Measurements from ENCODE around the gene TAF11L6. TPM values are rescaled to one million over a fixed set of nuclear protein-coding genes. Genes with fewer than 3 reads are reported as not detected.
"Not testable (repeated sequence)": the region's sequence is repeated elsewhere in the genome, so short reads cannot be mapped to it uniquely, and the experiment has no call there.

Gene TAF11L6
- not detected for polyA plus RNA-seq (2013, experiment 1 of 4)
- not detected for polyA plus RNA-seq (2013, experiment 2 of 4)
- not detected for polyA plus RNA-seq (2013, experiment 3 of 4)
- polyA plus RNA-seq (2013, experiment 4 of 4) = not detected

DNA sequence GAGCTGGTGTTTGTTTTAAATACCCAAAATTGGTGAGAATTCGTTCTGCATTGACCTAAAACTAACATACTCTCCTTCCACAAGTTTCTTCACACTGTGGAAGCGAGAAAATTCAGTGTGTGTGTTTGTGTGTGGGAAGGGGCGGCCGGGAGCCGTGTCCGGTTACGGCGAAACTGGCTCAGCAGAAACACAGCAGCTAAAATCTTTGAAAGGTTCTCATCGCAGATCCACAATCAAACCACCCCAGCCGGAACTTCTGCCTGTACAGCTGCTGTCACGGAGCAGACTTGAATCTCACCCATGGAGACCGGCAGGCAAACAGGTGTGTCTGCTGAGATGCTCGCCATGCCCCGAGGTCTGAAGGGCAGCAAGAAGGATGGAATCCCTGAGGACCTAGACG, at the start of gene TAF11L6:
Gene TAF11L6, plus strand, starts transcription at position 301 of the 400 bp plus-strand sequence.
- not testable (repeated sequence) for H3K27me3 ChIP-seq (ENCODE audit: control insufficient read depth, insufficient read depth, low read length, poor library complexity, severe bottlenecking); H3K27ac ChIP-seq (ENCODE audit: insufficient read depth, low read depth, low read length, poor library complexity, severe bottlenecking); H3K36me3 ChIP-seq (ENCODE audit: control insufficient read depth, insufficient read depth, low read length); H3K9me3 ChIP-seq (ENCODE audit: control insufficient read depth, low read length); H3K4me1 ChIP-seq (ENCODE audit: control insufficient read depth, insufficient read depth, low read length); H3K4me3 ChIP-seq (ENCODE audit: insufficient read depth, low read depth, low read length)
- WGBS, 2 experiments = no CpG with 5 or more reads among the region's 15 CpGs

DNA sequence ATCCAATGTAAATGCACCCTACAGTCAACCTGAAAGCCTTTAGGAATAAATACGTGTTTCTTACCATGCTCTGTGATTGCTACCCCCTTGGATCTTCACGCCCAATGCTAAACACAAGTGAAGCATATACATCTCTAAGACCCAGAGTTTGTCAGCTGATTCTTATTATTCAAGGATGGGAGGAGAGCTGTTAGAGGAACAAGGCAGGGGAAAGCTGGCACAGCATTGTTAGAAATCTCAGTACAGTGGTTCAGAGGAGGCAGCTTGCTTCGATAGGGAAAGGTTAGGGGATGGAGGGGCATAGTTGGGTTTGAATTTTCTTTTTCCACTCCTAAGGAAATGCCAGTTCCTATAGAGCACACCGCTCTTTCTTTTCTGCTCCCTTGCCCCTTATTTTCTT, 47.1 kb upstream of the TAF11L6 start:
- Histone ChIP-seq H3K27ac (ENCODE audit: insufficient read depth, low read depth, low read length, poor library complexity, severe bottlenecking) (no peak overlapping the region), H3K36me3 (ENCODE audit: control insufficient read depth, insufficient read depth, low read length) (no peaks in the 10 kb centered on the region), H3K9me3 (ENCODE audit: control insufficient read depth, low read length) (no peaks in the 10 kb centered on the region), H3K4me1 (ENCODE audit: control insufficient read depth, insufficient read depth, low read length) (peaks cover 5% of the 10 kb centered on the region), H3K4me3 (ENCODE audit: insufficient read depth, low read depth, low read length) (no peak overlapping the region), H3K27me3 (ENCODE audit: control insufficient read depth, insufficient read depth, low read length, poor library complexity, severe bottlenecking) (no peaks in the 10 kb centered on the region)
- WGBS, 2 experiments = 66 to 71% methylated on average over 4 of the region's 4 CpGs

DNA sequence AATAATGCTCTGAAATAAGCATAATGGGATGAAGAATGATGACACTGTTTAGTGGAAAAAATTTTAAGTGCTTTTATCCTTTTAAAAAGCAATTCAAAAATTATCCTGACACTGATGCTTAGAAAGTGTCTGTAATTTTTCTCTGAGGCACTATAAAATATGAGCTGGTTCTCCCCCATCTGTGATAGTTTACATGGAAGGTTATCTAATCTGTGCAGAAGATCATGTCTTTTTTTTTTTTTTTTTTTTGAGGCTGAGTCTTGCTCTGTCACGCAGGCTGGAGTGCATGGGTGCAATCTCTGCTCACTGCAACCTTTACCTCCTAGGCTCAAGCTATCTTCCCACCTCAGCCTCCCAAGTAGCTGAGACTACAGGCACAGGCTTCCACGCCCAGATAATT, 45.7 kb upstream of the TAF11L6 start:
- Histone ChIP-seq H3K27ac (ENCODE audit: insufficient read depth, low read depth, low read length, poor library complexity, severe bottlenecking) (no peak overlapping the region), H3K36me3 (ENCODE audit: control insufficient read depth, insufficient read depth, low read length) (no peaks in the 10 kb centered on the region), H3K27me3 (ENCODE audit: control insufficient read depth, insufficient read depth, low read length, poor library complexity, severe bottlenecking) (no peaks in the 10 kb centered on the region), H3K4me1 (ENCODE audit: control insufficient read depth, insufficient read depth, low read length) (peaks cover 5% of the 10 kb centered on the region), H3K4me3 (ENCODE audit: insufficient read depth, low read depth, low read length) (no peak overlapping the region), H3K9me3 (ENCODE audit: control insufficient read depth, low read length) (no peaks in the 10 kb centered on the region)
- 82 to 94% methylated on average over 2 of the region's 2 CpGs for WGBS, 2 experiments

DNA sequence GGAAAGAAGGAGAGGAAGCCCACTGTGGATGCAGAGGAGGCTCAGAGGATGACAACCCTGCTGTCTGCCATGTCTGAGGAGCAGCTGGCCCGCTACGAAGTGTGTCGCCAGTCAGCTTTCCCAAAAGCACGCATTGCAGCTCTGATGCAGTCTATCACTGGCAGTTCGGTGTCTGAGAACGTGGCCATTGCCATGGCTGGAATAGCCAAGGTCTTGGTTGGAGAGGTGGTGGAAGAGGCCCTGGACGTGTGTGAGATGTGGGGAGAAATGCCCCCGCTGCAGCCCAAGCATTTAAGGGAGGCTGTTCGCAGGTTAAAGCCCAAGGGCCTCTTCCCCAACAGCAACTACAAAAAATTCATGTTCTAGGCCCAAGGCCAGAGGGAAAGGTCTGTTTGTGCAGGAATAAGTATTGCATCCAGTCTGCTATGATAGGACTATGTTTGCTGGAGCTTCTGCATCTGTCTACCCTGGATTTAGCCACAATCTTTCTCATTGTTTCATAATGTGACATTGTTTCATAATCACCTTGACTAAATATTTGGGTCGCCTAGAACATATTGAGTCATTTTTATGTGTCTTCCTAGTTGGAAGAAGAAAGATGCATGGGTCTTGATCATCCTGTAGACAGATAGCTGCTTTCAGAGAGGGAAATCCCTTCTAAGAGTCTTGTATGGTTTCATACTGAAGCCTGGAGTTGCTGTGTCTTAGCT, 41.9 kb upstream of the TAF11L6 start:
- not testable (repeated sequence) for H3K4me3 ChIP-seq (ENCODE audit: insufficient read depth, low read depth, low read length); H3K27me3 ChIP-seq (ENCODE audit: control insufficient read depth, insufficient read depth, low read length, poor library complexity, severe bottlenecking); H3K9me3 ChIP-seq (ENCODE audit: control insufficient read depth, low read length); H3K36me3 ChIP-seq (ENCODE audit: control insufficient read depth, insufficient read depth, low read length); H3K27ac ChIP-seq (ENCODE audit: insufficient read depth, low read depth, low read length, poor library complexity, severe bottlenecking); H3K4me1 ChIP-seq (ENCODE audit: control insufficient read depth, insufficient read depth, low read length)
- WGBS, 2 experiments = 97% methylated on average over 7 to 8 of the region's 10 CpGs

DNA sequence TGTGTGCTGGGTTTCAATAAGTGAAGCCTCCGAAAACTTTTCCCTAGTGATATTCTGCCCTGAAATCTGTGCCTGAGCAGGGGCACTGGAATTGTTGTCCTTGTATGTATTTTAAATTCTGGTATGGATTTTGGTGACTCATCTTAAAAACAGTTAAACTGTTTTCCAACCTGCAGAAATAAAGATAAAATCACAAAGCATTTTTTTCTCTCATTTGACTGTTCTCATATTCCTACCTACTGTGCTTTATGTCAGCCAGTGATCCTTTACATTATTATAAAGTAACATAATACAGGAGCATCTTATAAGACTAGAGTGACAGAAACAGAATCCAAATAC, 41.3 kb upstream of the TAF11L6 start:
- 97 to 100% methylated on average over 1 of the region's 1 CpG for WGBS, 2 experiments
- Histone ChIP-seq H3K4me3 (ENCODE audit: insufficient read depth, low read depth, low read length) (no peak overlapping the region), H3K9me3 (ENCODE audit: control insufficient read depth, low read length) (no peaks in the 10 kb centered on the region), H3K4me1 (ENCODE audit: control insufficient read depth, insufficient read depth, low read length) (no peaks in the 10 kb centered on the region), H3K36me3 (ENCODE audit: control insufficient read depth, insufficient read depth, low read length) (no peaks in the 10 kb centered on the region), H3K27me3 (ENCODE audit: control insufficient read depth, insufficient read depth, low read length, poor library complexity, severe bottlenecking) (no peaks in the 10 kb centered on the region), H3K27ac (ENCODE audit: insufficient read depth, low read depth, low read length, poor library complexity, severe bottlenecking) (no peak overlapping the region)

DNA sequence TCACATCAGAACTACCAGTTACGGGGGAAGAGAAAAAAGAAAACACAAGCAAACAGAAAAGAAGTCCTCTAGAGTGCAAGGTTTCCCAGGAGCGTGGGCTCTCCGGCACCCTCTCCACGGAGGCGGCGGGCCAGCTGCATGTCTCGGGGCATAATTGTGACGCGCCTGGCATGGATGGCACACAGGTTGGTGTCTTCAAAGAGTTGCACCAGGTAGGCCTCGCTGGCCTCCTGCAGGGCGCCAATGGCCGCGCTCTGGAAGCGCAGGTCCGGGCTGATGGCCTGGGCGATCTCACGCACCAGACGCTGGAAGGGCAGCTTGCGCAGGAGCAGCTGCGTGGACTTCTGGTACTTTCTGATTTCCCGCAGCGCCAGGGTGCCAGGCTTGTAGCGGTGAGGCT, 37.2 kb upstream of the TAF11L6 start:
- not testable (repeated sequence) for H3K27me3 ChIP-seq (ENCODE audit: control insufficient read depth, insufficient read depth, low read length, poor library complexity, severe bottlenecking); H3K27ac ChIP-seq (ENCODE audit: insufficient read depth, low read depth, low read length, poor library complexity, severe bottlenecking); H3K4me1 ChIP-seq (ENCODE audit: control insufficient read depth, insufficient read depth, low read length); H3K36me3 ChIP-seq (ENCODE audit: control insufficient read depth, insufficient read depth, low read length); H3K9me3 ChIP-seq (ENCODE audit: control insufficient read depth, low read length); H3K4me3 ChIP-seq (ENCODE audit: insufficient read depth, low read depth, low read length)
- WGBS, 2 experiments = 97 to 98% methylated on average over 23 of the region's 23 CpGs

DNA sequence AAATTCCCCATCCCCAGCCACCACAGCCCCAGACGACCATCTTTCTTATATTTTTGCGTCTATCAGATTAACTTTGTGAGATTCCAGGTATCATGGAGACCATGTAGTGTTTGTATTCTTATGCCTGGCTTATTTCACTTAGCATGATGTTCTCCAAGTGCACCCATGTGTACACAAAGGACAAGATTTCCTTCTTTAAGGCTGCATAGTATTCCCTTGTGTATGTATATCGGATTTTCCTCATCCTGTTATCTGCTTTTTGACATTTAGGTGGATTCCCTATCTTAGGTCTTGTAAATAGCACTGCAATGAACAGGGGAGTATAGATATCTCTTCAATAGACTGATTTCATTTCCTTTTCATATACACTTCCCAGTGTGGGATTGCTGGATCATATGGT, 35.7 kb upstream of the TAF11L6 start:
- H3K4me1 ChIP-seq (ENCODE audit: control insufficient read depth, insufficient read depth, low read length) = no peaks in the 10 kb centered on the region
- H3K36me3 ChIP-seq (ENCODE audit: control insufficient read depth, insufficient read depth, low read length) = no peaks in the 10 kb centered on the region
- H3K4me3 ChIP-seq (ENCODE audit: insufficient read depth, low read depth, low read length) = no peak overlapping the region
- H3K9me3 ChIP-seq (ENCODE audit: control insufficient read depth, low read length) = no peaks in the 10 kb centered on the region
- 96 to 98% methylated on average over 3 of the region's 3 CpGs for WGBS, 2 experiments
- no peak overlapping the region for H3K27ac ChIP-seq (ENCODE audit: insufficient read depth, low read depth, low read length, poor library complexity, severe bottlenecking)
- no peaks in the 10 kb centered on the region for H3K27me3 ChIP-seq (ENCODE audit: control insufficient read depth, insufficient read depth, low read length, poor library complexity, severe bottlenecking)

DNA sequence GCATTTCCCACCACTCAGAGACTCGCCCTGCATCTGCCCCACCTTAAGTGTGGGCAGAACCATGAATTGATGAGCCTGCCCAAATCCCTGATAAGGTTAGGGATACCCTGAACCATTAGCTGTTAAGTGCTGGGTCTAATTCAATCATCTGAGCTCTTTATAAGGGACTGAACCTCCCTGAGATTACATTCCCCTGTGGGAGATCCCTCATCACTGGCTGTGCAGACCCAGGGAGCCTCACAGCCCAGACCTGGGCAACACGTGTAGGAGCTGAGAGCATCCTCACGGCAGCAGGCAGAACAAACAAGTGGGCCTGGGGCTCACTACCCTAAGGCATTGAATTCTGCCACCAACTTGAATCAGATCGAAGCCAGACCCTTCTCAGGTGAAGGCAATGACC, 31.0 kb upstream of the TAF11L6 start:
- no peaks in the 10 kb centered on the region for H3K27me3 ChIP-seq (ENCODE audit: control insufficient read depth, insufficient read depth, low read length, poor library complexity, severe bottlenecking)
- no peaks in the 10 kb centered on the region for H3K9me3 ChIP-seq (ENCODE audit: control insufficient read depth, low read length)
- H3K36me3 ChIP-seq (ENCODE audit: control insufficient read depth, insufficient read depth, low read length) = no peaks in the 10 kb centered on the region
- WGBS, 2 experiments = 86 to 89% methylated on average over 4 of the region's 4 CpGs
- H3K27ac ChIP-seq (ENCODE audit: insufficient read depth, low read depth, low read length, poor library complexity, severe bottlenecking) = no peak overlapping the region
- no peak overlapping the region for H3K4me3 ChIP-seq (ENCODE audit: insufficient read depth, low read depth, low read length)
- no peaks in the 10 kb centered on the region for H3K4me1 ChIP-seq (ENCODE audit: control insufficient read depth, insufficient read depth, low read length)

DNA sequence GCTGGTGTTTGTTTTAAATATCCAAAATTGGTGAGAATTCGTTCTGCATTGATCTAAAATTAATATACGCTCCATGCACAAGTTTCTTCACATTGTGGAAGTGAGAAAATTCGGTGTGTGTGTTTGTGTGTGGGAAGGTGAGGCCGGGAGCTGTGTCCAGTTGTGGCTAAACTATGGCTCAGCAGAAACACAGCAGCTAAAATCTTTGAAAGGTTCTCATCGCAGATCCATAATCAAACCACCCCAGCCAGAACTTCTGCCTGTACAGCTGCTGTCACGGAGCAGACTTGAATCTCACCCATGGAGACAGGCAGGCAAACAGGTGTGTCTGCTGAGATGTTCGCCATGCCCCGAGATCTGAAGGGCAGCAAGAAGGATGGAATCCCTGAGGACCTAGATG, 30.5 kb upstream of the TAF11L6 start, which contains the start of gene TAF11L2:
Gene TAF11L2, plus strand, starts transcription at position 301 of the 400 bp plus-strand sequence.
- H3K4me3 ChIP-seq (ENCODE audit: insufficient read depth, low read depth, low read length); H3K4me1 ChIP-seq (ENCODE audit: control insufficient read depth, insufficient read depth, low read length); H3K27ac ChIP-seq (ENCODE audit: insufficient read depth, low read depth, low read length, poor library complexity, severe bottlenecking); H3K27me3 ChIP-seq (ENCODE audit: control insufficient read depth, insufficient read depth, low read length, poor library complexity, severe bottlenecking); H3K9me3 ChIP-seq (ENCODE audit: control insufficient read depth, low read length); H3K36me3 ChIP-seq (ENCODE audit: control insufficient read depth, insufficient read depth, low read length): not testable (repeated sequence)
- 94% methylated on average over 8 of the region's 8 CpGs for WGBS, 2 experiments

DNA sequence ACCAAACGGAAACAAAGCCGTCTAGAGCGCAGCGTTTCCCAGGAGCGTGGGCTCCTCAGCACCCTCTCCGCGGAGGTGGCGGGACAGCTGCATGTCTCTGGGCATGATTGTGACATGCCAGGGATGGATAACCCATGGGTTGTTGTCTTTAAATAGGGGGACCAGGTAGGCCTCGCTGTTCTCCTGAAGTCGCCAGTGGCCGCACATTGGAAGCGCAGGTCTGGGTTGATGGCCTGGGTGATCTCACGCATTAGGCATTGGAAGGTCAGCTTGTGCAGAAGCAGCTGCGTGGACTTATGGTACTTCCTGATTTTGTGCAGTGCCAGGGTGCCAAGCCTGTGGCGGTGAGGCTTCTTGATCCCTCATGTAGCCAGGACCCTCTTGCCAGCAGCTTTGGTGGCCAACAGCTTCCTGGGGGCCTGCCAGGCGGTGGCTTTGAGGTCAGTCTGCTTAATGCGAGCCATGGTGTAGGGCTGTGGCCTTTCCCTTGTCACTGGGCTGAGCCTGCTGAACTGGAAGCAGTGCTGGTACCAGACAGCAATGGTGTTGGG, 16.6 kb upstream of the TAF11L6 start:
- no peak overlapping the region for H3K27ac ChIP-seq (ENCODE audit: insufficient read depth, low read depth, low read length, poor library complexity, severe bottlenecking)
- no peaks in the 10 kb centered on the region for H3K36me3 ChIP-seq (ENCODE audit: control insufficient read depth, insufficient read depth, low read length)
- H3K9me3 ChIP-seq (ENCODE audit: control insufficient read depth, low read length) = no peaks in the 10 kb centered on the region
- H3K4me3 ChIP-seq (ENCODE audit: insufficient read depth, low read depth, low read length) = no peak overlapping the region
- no peaks in the 10 kb centered on the region for H3K4me1 ChIP-seq (ENCODE audit: control insufficient read depth, insufficient read depth, low read length)
- 94 to 95% methylated on average over 17 of the region's 17 CpGs for WGBS, 2 experiments
- H3K27me3 ChIP-seq (ENCODE audit: control insufficient read depth, insufficient read depth, low read length, poor library complexity, severe bottlenecking) = no peaks in the 10 kb centered on the region
